ENCODE data around the gene EMSY.
"Not testable (repeated sequence)": the region's sequence is repeated elsewhere in the genome, so short reads cannot be mapped to it uniquely, and the experiment has no call there.

The EMSY gene, protein sequence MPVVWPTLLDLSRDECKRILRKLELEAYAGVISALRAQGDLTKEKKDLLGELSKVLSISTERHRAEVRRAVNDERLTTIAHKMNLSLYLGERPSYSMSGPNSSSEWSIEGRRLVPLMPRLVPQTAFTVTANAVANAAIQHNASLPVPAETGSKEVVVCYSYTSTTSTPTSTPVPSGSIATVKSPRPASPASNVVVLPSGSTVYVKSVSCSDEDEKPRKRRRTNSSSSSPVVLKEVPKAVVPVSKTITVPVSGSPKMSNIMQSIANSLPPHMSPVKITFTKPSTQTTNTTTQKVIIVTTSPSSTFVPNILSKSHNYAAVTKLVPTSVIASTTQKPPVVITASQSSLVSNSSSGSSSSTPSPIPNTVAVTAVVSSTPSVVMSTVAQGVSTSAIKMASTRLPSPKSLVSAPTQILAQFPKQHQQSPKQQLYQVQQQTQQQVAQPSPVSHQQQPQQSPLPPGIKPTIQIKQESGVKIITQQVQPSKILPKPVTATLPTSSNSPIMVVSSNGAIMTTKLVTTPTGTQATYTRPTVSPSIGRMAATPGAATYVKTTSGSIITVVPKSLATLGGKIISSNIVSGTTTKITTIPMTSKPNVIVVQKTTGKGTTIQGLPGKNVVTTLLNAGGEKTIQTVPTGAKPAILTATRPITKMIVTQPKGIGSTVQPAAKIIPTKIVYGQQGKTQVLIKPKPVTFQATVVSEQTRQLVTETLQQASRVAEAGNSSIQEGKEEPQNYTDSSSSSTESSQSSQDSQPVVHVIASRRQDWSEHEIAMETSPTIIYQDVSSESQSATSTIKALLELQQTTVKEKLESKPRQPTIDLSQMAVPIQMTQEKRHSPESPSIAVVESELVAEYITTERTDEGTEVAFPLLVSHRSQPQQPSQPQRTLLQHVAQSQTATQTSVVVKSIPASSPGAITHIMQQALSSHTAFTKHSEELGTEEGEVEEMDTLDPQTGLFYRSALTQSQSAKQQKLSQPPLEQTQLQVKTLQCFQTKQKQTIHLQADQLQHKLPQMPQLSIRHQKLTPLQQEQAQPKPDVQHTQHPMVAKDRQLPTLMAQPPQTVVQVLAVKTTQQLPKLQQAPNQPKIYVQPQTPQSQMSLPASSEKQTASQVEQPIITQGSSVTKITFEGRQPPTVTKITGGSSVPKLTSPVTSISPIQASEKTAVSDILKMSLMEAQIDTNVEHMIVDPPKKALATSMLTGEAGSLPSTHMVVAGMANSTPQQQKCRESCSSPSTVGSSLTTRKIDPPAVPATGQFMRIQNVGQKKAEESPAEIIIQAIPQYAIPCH (N-terminal part only)

DNA sequence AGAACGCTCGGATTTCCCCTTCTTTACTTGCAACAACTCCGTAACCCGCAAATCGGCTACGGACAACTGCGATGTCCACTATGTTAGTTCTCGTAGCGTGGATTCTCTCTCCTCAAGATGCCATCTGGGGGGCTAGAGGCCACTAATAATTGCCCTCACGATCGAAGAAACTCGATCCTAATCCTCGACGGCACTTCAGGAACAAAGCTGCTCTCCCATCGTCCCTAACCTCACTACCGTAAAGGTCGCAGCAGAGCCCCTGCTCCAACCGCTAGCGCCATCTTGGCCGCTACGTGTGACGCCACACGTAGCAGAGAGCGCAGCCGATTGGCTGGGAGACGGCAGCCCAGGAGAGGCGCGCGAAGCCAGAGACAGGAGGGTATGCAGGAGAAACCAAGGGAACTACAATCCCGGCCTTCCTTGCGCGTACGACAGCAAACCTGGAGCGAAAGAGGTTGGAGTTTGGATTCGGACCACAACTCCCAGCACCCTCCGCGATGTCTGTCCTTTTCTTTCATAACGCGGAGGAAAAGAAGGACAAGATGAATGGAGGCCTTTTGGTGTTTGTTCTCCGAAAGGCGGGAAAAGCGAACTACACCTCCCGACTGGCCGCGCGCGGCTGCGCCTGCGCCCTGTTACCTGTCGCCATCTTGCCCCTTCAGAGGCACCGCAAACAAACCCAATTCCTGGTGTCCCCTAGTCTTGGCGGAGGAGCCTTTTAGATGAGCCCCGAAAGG lies at the start of gene EMSY:
EMSY (plus strand) TSS at position 635 of the 737 bp plus-strand sequence. CDS start 1,921 bp downstream, outside the sequence.
- peak; percentile 100 for DNase-seq

DNA sequence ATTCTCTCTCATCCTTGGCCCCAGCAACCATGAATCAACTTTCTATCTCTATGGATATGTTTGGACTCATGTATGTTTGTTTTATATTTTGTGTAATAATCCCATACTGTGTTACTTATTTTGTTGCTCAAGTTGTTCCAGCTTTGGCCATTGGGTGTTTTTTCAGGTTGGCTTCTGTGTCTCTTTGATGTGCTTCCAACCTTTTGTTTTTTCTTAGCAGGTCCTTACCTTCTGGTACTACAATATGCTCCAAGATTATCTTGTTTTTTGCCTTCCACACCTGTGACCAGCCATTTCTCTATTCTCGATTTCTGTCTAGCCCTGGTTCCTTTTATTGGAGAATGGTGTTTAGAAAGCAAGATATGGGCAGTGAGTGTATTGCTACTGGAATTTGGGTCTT lies 49.5 kb upstream of the EMSY start:
- DNase-seq: no peak

DNA sequence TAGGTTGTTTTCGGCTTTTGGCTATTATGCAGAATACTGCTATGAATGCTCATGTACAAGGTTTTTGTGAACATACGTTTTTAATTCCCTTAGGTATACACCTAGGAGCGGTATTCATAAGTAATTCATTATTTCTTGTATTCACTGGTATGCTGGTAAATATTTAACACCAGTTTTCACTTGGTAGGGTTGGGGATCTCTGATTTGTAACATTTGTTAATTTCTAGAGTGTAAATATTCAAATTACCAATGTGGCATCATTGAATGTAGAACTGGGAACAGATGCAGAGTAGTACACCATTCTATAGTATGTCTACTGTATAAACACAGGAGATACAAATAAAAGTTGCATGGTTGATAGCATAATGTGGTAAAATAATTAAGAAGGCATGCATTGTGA lies 47.4 kb upstream of the EMSY start:
- no peak for DNase-seq

DNA sequence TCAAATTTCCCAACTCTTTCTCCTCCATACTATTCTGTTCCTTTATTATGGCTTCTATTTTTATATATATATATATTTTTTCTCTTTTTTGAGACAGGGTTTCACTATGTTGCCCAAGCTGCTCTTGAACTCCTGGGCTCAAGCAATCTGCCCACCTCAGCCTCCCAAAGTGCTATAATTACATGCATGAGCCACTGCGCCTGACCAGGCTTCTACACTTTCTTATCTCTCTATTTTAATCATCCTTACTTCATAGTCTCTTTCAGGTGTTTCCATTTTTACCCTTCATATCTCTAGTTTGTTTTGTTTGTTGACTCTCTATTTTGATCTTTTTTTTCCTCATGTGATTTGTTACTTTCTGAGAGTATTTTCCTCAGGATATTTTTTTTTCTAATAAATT lies 43.9 kb upstream of the EMSY start:
- no peak for DNase-seq

DNA sequence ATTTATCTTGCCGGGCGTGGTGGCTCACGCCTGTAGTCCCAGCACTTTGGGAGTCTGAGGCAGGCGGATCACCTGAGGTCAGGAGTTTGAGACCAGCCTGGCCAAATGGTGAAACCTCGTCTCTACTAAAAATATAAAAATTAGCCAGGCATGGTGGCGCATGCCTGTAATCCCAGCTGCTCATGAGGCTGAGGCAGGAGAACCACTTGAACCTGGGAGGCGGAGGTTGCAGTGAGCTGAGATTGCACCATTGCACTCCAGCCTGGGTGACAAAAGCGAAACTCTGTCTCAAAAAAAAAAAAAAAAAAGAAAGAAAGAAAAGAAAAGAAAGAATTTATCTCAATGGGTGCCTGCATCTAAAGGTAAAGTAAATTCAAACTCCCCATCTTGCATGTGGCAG lies 43.3 kb upstream of the EMSY start:
- not testable (repeated sequence) for DNase-seq

DNA sequence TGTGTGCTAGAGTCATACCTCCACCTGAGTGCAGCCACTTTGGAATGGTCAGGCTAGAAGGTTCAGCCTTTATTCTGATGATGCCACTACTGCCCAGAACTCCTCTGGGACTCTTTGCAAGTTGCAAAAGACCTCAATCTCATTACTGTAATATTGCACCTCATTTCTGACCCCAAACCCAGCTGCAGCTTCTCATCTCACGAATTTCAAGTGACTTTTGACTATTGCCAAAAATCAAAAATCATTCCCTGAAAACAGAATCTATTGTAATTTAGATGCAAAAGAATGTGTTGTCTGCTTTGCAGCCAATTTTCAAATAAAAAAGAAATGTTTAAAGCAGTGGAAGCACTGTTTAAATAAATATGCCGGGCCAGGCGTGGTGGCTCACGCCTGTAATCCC lies 38.5 kb upstream of the EMSY start:
- no peak for DNase-seq

DNA sequence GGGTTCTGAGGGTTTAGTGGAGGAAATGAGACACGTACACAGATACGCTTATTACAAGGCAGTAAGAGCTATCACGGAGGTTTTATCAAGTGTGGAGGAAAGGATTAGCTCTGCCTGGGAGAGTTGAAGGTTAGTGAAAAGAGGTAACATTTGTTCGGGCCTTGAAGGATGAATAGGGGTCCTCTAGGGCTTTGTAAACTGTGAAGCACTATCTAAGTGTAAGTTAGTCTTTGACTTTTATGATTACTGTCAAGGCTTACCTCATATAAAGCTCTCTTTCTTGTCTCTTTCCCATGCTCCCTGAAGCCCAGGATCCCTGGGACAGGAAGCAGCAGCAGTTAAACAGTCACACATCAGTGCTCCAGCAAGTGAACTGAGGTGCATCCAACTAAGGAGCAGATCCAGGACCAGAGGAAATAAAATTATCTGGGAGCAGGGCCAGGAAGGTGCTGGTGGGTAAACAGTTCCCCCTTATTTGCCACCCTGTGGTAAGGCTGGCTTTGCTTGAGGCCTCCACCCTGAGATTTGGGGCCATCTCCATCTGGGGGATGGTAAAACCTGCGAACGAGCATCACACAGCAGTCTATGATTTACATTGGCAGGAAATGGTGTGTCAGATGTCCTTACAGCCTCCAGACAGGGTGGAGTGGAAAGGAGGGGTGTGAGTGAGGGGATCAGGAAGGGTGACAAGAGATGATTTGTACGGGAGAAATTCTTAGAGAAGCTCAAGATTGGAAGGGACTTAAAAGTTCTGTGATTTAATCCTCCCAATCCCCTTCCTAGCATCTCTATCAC lies 36.5 kb upstream of the EMSY start:
- no peak for DNase-seq

DNA sequence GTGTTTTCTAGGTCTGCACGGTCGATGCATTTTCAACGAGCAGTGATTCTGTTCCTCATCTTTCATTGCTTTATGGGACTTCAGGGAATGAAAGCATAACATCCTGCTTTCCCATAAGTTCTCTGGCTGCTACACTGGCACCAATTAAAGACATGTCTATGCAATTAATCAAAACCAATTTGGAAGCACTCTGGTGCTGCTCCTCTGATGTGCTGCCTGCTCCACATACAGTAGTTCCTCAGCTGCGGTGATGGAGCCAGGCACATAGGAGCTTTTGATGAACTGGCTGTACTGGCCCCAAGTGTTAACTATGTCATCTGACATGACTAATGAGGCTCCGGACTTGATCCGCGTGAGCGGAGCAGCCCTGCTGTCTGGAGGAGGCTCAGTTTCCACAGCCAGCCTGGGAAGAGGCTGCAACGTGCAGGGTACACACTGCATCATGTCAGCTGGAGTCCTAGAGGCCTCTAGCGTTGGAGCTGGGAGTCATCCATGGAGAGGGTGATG lies 33.9 kb upstream of the EMSY start:
- no peak for DNase-seq

DNA sequence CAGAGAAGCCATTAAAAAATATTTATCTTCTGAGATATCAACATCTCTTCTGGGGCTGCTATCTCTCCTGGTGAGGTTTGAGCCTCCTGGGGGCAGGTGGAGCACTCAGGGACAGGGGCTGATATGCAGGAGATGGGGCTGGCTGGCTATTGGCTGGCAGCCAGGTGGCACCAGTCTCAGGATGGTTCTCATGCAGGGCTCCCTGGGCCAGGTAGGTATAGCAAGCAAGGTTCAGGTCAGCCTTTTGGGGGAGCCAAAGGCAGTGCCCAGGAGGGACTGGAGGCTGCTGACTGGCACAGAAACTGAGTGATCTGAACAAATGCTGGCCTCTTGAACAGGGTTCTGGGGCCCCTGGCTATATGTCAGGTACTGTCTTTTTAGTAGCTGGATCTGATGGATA lies 29.7 kb upstream of the EMSY start:
- no peak for DNase-seq

DNA sequence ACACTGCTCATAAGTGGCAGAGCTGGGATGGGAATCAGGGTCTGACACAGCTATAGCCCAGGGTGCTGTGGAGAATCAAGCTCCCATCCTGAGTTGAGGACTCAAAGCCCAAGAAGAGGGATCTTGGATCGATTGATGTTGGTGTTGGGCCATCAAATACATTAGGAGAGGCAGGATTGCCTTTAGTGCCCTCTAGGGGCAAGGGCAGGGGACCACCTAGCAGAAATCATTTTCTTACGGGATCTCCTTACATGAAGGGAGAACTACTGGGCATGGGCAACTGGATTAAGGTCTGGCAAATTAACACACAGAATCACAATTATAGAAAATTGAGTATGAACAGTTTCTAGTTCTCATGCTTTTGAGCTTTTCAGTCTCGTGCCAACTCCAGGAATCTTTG lies 24.9 kb upstream of the EMSY start:
- DNase-seq: no peak

DNA sequence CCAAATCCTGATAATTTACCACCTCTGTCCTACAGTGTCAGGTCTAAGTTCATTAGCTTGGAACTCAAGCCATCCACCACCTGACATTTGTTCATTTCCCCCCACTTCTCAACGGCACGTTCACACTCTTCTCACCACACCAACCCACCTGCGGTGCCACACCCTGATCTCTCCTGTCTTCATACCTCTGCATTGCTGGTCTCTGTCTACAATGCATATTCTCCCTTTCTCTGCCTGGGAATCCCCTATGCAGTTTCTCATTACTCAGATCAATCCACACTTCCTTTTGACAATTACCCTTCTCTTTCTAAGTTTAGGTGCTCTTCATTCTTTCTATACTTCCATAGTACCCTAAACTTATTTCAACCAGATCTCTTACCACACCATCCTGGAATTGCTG lies 20.4 kb upstream of the EMSY start:
- no peak for DNase-seq

DNA sequence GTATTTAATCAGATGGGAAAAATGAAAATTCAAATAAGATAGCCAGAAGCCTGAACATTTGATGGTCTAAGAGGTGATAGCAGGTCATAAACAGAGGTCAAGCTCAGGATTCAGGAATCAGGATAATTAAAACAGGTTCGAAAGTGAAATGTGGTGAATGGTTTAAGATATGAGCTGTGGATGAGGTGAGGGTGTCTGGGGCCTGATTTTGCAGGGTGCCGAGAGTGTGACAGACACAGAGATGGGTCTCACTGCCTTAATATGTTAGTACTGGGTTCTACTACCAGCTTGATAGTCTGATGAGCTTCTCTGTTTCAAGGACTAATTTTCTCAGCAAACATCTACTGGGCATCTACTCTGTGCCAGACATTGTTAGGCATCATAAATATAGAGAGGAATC lies 19.9 kb upstream of the EMSY start:
- no peak for DNase-seq

DNA sequence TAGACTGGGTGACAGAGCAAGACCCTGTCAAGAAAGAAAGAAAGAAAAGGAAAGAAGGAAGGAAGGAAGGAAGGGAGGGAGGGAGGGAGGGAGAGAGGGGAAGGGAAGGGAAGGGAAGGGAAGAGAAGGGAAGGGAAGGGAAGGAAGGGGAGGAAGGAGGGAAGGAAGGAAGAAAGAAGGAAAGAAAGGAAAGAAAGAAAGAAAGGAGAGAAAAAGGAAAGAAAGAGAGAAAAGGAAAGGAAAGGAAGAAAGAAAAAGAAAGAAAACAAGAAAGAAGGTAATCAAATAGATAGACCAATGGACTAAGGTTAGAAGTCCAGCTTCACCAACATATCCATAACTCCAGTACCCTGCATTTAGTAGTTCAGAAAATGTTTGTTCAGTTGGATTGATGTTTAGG lies 18.2 kb upstream of the EMSY start:
- no peak for DNase-seq

DNA sequence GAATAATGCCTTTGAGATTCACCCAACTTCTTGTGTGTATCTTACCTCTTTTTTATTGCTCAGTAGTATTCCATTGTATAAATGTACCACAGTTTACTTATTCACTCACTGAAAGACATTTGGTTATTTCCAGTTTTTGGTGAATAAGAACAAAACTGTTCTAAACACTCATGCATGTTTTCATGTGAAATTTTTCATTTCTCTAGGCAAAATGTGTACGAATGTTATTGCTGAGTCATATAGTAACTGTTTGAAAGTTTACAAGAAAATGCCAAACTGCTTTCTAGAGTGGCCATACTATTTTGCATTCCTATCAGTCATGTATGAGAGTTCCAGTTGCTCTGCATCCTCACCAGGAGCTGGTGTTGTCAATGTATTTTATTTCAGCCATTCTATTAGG lies 8.8 kb upstream of the EMSY start:
- no peak for DNase-seq

DNA sequence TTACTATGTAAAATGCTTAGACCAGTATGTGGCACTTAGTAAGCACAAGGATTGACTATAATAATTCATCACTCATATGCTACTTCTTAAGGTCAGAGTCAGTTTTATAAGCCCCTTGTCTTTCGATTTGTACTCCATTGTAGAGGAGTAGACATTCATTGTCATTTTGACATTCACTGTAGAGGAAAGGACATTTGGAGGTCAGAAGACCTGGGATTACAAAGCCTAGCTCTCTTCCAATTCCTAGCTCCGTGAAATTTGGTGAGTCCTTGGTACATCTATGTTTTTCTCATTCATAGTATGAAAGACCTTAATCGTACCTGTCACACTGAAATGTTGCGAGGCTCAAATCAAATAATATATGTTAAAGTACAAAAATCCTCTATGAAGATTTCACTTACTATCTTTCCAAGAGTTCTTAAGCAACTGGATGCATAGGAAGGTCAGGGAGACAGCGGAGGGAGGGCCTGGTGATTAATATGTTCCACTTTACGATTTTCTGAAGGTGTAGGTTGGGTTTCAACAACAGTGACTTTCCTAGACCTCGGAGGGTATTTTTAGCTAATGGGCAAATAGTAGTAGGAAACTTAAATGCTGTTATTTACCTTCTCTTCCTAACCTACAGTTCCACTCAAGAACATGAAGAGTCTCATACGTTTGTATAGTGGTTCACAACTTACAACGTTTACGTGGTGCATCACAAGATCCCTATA lies 1.4 kb upstream of the EMSY start:
- DNase-seq: no peak

DNA sequence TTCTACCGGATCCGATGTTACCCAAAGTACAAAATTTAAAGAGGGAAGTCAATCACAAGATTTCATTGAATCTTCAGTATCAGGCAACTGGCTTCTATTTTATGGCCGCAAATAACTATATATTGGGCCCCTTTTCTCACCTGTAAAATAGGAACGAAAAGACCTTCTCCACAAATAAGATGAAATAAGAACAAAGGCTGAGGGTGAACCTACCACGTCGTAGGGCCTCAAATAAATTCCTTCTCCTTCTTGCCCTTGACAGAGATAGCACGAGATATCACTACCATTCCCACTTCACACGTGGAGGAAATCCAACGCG lies 794 bp upstream of the EMSY start:
- no peak for DNase-seq

DNA sequence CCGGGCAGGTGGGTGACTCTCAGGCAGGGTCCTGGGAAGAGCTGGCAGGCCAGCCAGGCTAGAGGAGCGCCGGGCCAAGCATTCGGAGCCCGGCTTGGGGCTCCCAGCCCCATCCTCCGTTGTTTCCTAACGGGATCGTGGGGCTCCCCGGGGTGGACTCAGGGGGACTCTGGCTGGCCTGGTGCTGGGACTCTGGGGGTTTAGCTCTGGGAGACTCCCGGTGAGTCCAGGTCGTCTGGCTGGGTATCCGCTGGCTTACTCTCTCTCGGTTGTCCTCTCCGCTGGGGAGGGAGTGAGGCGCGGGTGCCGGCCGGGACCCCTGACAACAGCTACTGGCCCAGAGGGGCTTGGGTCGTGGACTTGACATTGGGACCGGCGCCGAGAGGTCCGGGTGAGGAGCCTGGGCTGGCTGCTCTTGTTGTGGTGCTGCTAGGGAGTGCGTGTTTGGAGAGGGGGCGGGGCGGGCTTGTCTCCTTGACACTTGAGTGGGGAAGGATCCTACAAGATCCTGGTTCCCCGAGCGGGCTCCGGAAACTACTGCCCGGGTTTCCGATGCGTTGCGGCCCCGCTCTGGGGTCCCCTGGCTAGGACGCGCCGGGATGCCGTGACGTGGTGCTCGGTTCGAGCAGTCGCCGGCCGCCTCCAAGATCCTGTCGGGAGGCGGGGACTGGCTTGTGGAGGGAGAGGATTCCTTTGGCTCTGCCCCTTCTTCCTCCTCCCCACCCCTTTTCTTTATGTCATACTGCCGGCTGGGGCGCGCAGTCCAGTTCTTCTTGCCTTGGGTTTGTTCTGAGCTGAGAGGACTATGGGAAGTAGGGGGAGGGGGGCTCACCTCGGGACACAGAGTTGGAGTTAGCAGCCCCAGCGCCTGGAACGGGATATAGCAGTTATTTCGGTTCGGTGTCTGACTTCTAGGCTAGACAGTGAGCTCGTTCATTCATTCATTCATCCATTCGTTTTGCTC lies 585 bp downstream of the EMSY start:
- DNase-seq: peak; percentile 92

DNA sequence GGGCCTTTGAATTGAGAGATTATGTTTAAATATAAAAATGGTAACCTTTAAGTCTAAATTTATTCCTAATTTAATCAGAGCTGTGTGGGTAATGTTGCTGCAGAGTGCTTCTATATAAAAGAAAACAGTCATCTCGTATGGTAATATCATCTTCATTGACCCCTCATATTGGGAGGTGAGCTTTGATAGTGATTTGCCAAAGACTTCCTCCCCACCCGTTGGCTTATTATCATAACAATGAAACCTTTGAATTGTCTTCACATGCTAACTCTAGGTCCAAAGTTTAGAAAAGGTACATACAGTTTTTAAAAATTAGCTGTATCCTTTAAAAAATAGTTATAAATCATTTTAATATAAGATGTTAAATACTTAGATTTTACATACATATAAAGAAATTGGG lies 3.7 kb downstream of the EMSY start:
- no peak for DNase-seq

DNA sequence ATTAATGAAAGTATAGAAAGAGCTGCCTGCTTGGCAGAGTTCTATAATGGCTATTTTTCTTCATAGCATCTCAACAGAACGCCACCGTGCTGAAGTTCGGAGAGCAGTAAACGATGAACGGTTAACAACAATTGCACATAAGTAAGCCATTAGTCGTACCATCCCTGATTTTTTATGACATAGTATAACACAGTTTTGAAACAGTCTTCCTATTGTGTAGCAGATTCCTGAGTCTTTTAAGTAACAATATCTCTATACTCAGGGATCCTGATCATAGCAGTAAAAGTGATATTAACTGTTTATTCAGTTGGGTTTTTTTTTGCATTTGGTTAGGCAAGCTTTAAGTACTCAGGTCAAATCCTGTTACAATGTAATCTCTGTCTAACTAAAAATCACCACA lies 8.4 kb downstream of the EMSY start:
- no peak for DNase-seq

DNA sequence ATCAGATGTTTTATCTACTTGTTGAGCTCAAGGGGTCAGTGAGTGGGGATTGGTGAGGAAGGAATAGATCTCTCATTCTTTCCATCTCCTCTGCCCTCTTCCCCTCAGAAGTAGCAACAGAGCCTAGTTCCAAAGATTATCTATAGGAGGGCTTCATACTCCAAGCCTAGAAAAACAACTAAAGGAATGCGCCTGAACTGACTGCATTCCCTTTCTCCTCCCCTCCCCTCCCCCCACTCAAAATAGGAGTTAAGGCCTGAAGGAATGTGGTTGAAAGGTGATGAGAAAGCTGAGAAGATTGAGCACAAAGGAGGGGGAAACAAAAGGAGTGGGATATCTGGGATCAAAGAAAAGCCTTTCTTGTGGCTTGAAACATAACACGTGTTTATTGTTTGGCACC lies 10.5 kb downstream of the EMSY start:
- DNase-seq: peak; percentile 63
